GM20000 (cell line): ENCODE measurements around the gene AQP1.

Source experiments
- DNase-seq: peaks from one replicate; pipeline ENCODE4 v3.0.0; 2012; ENCODE audit warnings: low spot score
- TF ChIP-seq, protein P1 (sequence below): IDR thresholded peaks from 2 replicates; pipeline ENCODE4 v1.5.1; 2012; ENCODE audit warnings: mild to moderate bottlenecking, control low read depth; ENCODE audit errors: extremely low read depth, missing control alignments

The AQP1 gene

DNA sequence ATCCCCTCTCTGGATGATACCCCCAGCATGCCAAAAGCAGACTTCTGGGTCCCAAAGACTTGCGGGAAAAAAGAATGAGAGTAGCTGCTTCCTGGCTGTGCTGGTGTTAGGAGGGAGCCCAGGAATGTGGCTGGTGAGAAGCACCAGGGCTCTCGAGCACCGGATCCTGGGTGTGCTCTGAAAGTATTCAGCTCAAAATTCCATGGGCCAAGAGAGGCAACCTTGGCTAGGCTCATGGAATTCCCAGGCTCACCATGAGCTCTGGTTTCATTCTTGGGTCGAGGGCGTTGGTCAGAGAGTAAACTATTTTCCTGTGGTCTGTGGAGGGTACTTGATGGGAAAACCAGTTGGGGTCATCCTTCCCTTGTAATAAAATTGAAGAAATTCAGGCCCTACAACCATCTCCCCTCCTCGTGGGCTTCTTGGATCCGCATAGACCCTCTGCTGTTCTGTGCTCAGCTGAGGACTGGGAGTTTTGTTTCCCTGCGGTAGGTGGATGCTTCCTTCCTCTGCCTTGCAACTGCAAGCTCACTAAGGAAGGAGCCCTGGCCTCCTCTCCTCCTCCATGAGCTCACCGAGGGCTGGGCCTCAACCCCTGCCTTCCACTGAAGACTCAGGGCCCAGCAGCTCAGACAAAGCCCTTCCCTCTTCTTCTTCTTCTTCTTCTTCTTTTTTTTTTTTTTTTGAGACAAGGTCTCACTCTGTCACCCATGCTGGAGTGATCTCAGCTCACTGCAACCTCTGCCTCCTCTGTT lies 34.5 kb upstream of the AQP1 start:
- DNase-seq, result no peak
- TF ChIP-seq, protein P1, sequence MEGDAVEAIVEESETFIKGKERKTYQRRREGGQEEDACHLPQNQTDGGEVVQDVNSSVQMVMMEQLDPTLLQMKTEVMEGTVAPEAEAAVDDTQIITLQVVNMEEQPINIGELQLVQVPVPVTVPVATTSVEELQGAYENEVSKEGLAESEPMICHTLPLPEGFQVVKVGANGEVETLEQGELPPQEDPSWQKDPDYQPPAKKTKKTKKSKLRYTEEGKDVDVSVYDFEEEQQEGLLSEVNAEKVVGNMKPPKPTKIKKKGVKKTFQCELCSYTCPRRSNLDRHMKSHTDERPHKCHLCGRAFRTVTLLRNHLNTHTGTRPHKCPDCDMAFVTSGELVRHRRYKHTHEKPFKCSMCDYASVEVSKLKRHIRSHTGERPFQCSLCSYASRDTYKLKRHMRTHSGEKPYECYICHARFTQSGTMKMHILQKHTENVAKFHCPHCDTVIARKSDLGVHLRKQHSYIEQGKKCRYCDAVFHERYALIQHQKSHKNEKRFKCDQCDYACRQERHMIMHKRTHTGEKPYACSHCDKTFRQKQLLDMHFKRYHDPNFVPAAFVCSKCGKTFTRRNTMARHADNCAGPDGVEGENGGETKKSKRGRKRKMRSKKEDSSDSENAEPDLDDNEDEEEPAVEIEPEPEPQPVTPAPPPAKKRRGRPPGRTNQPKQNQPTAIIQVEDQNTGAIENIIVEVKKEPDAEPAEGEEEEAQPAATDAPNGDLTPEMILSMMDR, result no peak

DNA sequence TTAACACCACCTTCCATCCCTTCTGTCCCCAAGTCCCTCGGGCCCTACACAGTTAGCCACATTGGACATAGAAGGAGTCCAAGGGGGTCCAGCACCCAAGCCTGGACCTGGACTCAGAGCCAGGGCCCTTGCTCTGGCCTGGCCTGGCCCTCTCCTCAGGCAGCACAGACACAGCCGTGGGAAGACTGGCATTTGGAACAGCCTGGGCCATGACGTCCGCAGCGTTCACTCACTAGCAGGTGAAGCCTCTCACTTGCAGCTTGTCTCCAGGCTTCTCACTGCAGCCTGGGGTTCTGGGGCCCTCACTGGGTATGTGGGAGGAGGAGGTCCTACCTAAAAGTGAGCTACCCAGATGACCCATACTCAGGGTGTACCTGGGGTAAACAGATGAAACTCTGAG lies 33.7 kb upstream of the AQP1 start:
- no peak for DNase-seq
- TF ChIP-seq, protein P1, result no peak

DNA sequence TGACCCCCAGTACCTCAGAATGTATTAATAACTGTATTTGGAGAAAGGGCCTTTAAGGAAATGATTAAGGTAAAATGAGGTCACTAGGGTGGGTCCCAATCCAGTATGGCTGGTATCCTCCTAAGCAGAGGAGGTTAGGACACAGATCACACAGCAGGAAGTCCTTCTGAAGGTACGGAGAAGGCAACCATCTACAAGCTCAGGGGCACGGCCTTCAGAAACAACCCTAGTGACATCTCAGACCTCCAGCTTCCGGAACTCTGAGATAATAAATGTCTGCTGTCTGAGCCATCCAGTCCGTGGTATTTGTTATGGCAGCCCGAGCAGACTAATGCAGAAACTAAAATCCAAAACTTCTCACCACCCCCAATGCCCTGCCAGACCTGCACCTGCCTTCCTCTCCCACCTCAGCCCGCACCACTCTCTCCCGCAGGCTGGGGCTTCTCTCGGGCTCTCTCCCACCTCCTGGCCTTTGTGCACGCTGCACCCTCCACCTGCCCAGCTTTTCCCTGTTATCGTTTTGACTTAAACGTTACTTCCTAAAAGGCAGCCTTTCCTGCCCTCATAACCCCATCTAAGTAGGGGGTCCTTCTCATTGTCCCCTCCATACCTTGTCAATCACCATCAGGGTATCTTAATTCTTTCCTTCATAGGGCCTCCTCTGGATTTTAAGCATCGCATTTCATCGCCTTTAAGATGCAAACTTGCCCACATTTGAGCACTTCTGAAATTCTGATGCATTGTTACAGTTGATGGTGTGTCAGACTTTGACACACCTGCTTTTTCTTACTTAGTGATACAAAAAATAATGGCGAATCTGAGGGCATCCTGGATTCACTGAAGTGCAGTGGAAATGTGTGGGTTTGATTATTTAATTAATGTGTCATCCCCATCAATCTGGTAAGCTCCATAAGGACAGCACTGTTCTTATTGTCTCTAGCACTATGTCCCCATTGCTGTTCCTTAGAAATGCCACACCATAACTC lies 32.2 kb upstream of the AQP1 start:
- no peak for DNase-seq
- TF ChIP-seq, protein P1, result no peak

DNA sequence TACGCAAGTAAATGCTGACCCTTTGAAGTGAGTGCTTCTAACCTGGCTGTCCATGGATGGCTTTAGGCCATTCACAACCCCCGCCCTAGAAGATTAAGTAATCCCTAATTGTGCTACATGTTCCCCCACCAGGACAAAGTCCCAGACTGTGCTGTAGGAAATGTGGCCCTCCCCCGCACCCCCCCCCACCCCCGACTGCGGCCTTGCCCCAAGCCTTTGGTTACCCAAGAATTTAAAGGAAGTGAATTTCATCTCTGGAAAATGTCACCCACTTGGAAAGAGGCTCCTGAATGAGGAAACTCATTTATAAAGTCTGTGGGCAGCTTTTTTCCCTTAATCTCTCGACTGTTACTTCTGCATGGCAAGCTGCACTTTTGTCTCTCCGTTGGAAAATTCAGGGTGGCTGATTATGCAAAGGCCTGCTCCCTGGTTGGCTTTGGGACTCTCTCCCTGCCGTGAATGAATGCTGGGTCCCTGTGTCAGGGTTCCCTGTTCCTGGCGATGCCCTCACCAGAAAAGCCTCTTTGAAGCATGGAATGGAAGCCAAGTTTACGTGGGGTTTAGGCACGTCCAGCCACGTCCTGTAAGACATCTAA lies 31.4 kb upstream of the AQP1 start:
- DNase-seq, result no peak

DNA sequence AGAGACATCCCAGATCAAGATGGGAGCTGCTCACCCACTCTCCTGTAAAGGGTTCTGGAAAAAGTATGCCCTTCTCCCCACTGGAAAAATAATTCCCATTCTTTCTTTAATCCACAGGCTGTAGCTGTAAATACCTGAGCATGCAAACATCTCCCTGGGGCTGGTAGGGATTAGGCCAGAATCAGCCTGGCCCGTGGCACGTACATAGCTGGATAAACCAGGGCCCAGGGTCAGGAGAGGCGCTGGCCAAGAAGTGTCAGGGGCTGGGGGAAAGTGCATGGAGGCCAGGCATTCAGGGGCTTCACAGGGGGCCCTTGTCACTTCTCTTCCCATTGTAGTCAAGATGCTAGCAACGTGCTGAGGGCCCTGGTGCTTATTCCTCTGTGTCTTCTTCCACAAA lies 30.7 kb upstream of the AQP1 start:
- TF ChIP-seq, protein P1, result no peak
- DNase-seq, result no peak

More for the DNA sequence above, 31.4 kb upstream of the AQP1 start:
- TF ChIP-seq, protein P1, result no peak

DNA sequence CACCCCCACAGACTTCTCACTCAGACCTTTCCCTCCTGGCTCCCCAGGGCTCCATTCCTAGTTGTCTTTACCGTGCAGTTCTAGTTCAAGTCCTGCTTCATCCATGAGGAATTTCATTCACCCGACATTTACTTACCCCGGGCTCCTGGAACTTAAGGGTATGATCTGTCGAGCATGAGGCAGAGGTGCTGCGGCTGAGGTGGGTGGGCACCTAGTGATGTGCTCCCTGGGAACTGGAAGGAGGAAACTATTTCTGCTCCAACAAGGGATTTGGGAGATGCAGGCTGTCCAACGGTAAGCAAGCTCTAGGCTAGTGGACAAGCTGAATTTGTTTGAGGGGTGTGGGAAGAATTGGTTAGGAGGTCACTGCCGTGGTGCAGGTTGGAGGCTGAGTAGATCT lies 30.2 kb upstream of the AQP1 start:
- DNase-seq, result no peak
- TF ChIP-seq, protein P1, result no peak
